ENCODE results near the gene STRADA. TPM values are rescaled to one million over a fixed set of nuclear protein-coding genes. Genes with fewer than 3 reads are reported as not detected.

Gene STRADA
- total and polyA plus RNA-seq, 10 of the 15 experiments (the other 5 are each of a cell fraction or from before 2014, with no cell fraction given) = 13.3 to 54.1 (median 44.0) TPM

- Histone ChIP-seq H3K4me3 (peak within 1 kb of the TSS; percentile 100), H3K79me2 (ENCODE audit: control insufficient read depth, insufficient read depth, low read length) (peaks cover 91% of the 10 kb centered on the region), H3K9ac (ENCODE audit: control insufficient read depth, insufficient read depth, low read length) (peak within 1 kb of the TSS; percentile 94), H3K4me1 (ENCODE audit: control insufficient read depth, insufficient read depth, low read length) (peaks cover 3% of the 10 kb centered on the region; the same call in 1 of the 2 replicates), H4K20me1 (ENCODE audit: control insufficient read depth, insufficient read depth) (peaks cover 3% of the 10 kb centered on the region), H3K27ac (ENCODE audit: control insufficient read depth, insufficient read depth) (peak within 1 kb of the TSS; percentile 84), H3K27me3 (replicated peaks in 1 of 2; ENCODE audit: control insufficient read depth in 2 of 2, insufficient read depth in 2 of 2, low read length in 1 of 2) (no peaks in the 10 kb centered on the region), H3K4me2 (ENCODE audit: control insufficient read depth, insufficient read depth) (peak within 1 kb of the TSS; percentile 73), H3K9me3 (replicated peaks; ENCODE audit: control insufficient read depth, insufficient read depth, low read length) (no peaks in the 10 kb centered on the region), H2AFZ (ENCODE audit: control insufficient read depth, low read depth, low read length) (peak within 1 kb of the TSS; percentile 84), H3K36me3 (ENCODE audit: control insufficient read depth in 2 of 2, insufficient read depth in 2 of 2, low read length in 1 of 2) (peaks cover 0 to 7% of the 10 kb centered on the region in 2 experiments; a peak in 2 of 4 replicates)
- ChIA-PET RAD21 (ENCODE audit: unreplicated experiment) (interaction anchor here (0.6 to 3.6 kb wide), 12 partner anchors 8 to 368 kb away, joined by 3 to 20 read pairs (median 5); partner anchors contain the start of gene STRADA), CTCF (interaction anchor here (0.6 to 2.5 kb wide), 11 partner anchors 7 to 349 kb away, joined by 3 to 8 read pairs (median 5); partner anchors contain the start of gene GH2), SMC1A (ENCODE audit: uncharacterized antibody, unreplicated experiment) (interaction anchor here (0.8 to 2.4 kb wide), 15 partner anchors 7 to 77 kb away, joined by 3 to 12 read pairs (median 4); partner anchors contain the start of genes FTSJ3, LIMD2 and STRADA), POLR2A (interaction anchor here (0.6 to 6.1 kb wide), 16 partner anchors 10 to 621 kb away, joined by 3 to 49 read pairs (median 6); partner anchors contain the start of genes FTSJ3, MAP3K3, PSMC5 and SMARCD2)
- DNase-seq (ENCODE audit: low read depth, low spot score) (no peak), FAIRE-seq (no peak), ATAC-seq (peak; percentile 40)
- in situ Hi-C loops (cut with MboI) (no loop called here), intact Hi-C loops (cut with micrococcal nuclease; ENCODE audit: unreplicated experiment) (loop anchor here (5.0 to 10.0 kb wide), 2 partner anchors 68 to 150 kb away; partner anchors contain the start of genes MAP3K3 and SMARCD2)
- no TSS peak for BruUV-seq (replicated peaks)
- no peak for TF ChIP-seq CBFB (IDR thresholded peaks at IDR 0.05; ENCODE audit: low read depth)
- peak; percentile 24; the same call in 1 of the 2 replicates for TF ChIP-seq GATAD2B (conservative IDR thresholded peaks at IDR 0.05; ENCODE audit: low read depth)
- peak; percentile 67 for TF ChIP-seq POLR2A (IDR thresholded peaks at IDR 0.05; ENCODE audit: low read depth, low read length)
- peak; percentile 2 for TF ChIP-seq SIX5 (IDR thresholded peaks at IDR 0.05; ENCODE audit: low read depth, low read length, severe bottlenecking)
- TF ChIP-seq IRF5 (IDR thresholded peaks at IDR 0.05; ENCODE audit: borderline replicate concordance) = peak; percentile 49
- no peak for TF ChIP-seq SREBF1 (IDR thresholded peaks at IDR 0.05; ENCODE audit: low read length)
- peak; percentile 20 for TF ChIP-seq NKRF (conservative IDR thresholded peaks at IDR 0.05)
- TF ChIP-seq MAX (IDR thresholded peaks at IDR 0.05; ENCODE audit: low read depth, low read length) = no peak
- TF ChIP-seq RUNX3 (IDR thresholded peaks at IDR 0.05; ENCODE audit: low read length) = 0 out of 2 replicates have a peak, but pooled peaks have one; percentile 4
- TF ChIP-seq LARP7 (IDR thresholded peaks at IDR 0.05) = 0 out of 2 replicates have a peak, but pooled peaks have one; percentile 27
- 0 out of 2 replicates have a peak, but pooled peaks have one; percentile 5 for TF ChIP-seq SREBF2 (IDR thresholded peaks at IDR 0.05; ENCODE audit: low read length)
- TF ChIP-seq ELK1 (IDR thresholded peaks at IDR 0.05; ENCODE audit: low read depth, low read length) = 0 out of 2 replicates have a peak, but pooled peaks have one; percentile 2
- WGBS (ENCODE audit: insufficient coverage, insufficient replicate concordance, low lambda C conversion rate, missing lambda C conversion rate) = 1% methylated on average over 27 of the region's 67 CpGs
These were observed 32.8 kb upstream of the STRADA start, which contains the start of gene DDX42 for GRCh38 chr17:63774141-63774968. Gene DDX42, plus strand, starts transcription at chr17:63774170. Its CDS starts 12,880 bp downstream, at chr17:63787050.
